NT2/D1 (cell line): ENCODE data around the gene MYO5A.

ENCODE experiments used
- DNase-seq: peaks from one replicate; pipeline ENCODE4 v3.0.0-alpha.2; 2011; ENCODE audit warnings: low read depth, low spot score
- H3K27me3 ChIP-seq: 2 replicates; pipeline ENCODE4 v1.6.0; 2011; ENCODE audit warnings: mild to moderate bottlenecking; ENCODE audit not compliant: insufficient read length, insufficient read depth
- H3K36me3 ChIP-seq: 2 replicates; pipeline ENCODE4 v1.6.1; 2011; ENCODE audit warnings: mild to moderate bottlenecking, low read length, mixed read lengths; ENCODE audit not compliant: insufficient read depth, insufficient read length
- H3K4me1 ChIP-seq: 2 replicates; pipeline ENCODE4 v1.5.1; 2011; ENCODE audit not compliant: insufficient read depth, insufficient read length
- H3K4me3 ChIP-seq: 2 replicates; pipeline ENCODE4 v1.5.1; 2011; ENCODE audit warnings: low read depth; ENCODE audit not compliant: insufficient read length
- H3K9ac ChIP-seq: 2 replicates; pipeline ENCODE4 v1.6.0; 2011; ENCODE audit warnings: low read depth; ENCODE audit not compliant: insufficient read length
- H3K9me3 ChIP-seq: 2 replicates; pipeline ENCODE4 v1.5.1; 2011; ENCODE audit warnings: mild to moderate bottlenecking, low read length; ENCODE audit not compliant: insufficient read depth
- SUZ12 ChIP-seq: IDR thresholded peaks from 2 replicates; pipeline ENCODE4 v1.6.1; 2011; ENCODE audit not compliant: insufficient read length, insufficient read depth; ENCODE audit errors: extremely low read depth
- YY1 ChIP-seq: IDR thresholded peaks from 2 replicates; pipeline ENCODE4 v1.6.1; 2011; ENCODE audit not compliant: insufficient read length, insufficient read depth
- ZNF274 ChIP-seq: IDR thresholded peaks from 2 replicates; pipeline ENCODE4 v1.6.1; 2011; ENCODE audit warnings: mild to moderate bottlenecking, low read depth, low read length

MYO5A gene

GRCh38 chr15:52438047-52438446, 90.6 kb downstream of the MYO5A start:
- H3K4me3 ChIP-seq: no peak overlapping the region
- no peak for DNase-seq
- no peaks in the 10 kb centered on the region for H3K4me1 ChIP-seq
- TF ChIP-seq SUZ12 (no peak), YY1 (no peak)
- H3K9ac ChIP-seq: no peak overlapping the region
- no peaks in the 10 kb centered on the region for H3K36me3 ChIP-seq
- no peaks in the 10 kb centered on the region for H3K9me3 ChIP-seq
- no peaks in the 10 kb centered on the region for H3K27me3 ChIP-seq

GRCh38 chr15:52437646-52438045, 91.0 kb downstream of the MYO5A start:
- no peaks in the 10 kb centered on the region for H3K9me3 ChIP-seq
- no peaks in the 10 kb centered on the region for H3K36me3 ChIP-seq
- no peak for DNase-seq
- H3K9ac ChIP-seq: no peak overlapping the region
- H3K27me3 ChIP-seq: no peaks in the 10 kb centered on the region
- no peaks in the 10 kb centered on the region for H3K4me1 ChIP-seq
- TF ChIP-seq YY1 (no peak), ZNF274 (no peak), SUZ12 (no peak)
- no peak overlapping the region for H3K4me3 ChIP-seq

- TF ChIP-seq SUZ12 (no peak), ZNF274 (no peak), YY1 (no peak)
- Histone ChIP-seq H3K9ac (no peak overlapping the region), H3K4me1 (no peaks in the 10 kb centered on the region), H3K9me3 (no peaks in the 10 kb centered on the region), H3K36me3 (no peaks in the 10 kb centered on the region), H3K27me3 (no peaks in the 10 kb centered on the region), H3K4me3 (no peak overlapping the region)
- DNase-seq: no peak
These were observed 91.7 kb downstream of the MYO5A start for GRCh38 chr15:52436981-52437380.

- Histone ChIP-seq H3K36me3 (no peaks in the 10 kb centered on the region), H3K9ac (no peak overlapping the region), H3K4me1 (no peaks in the 10 kb centered on the region), H3K4me3 (no peak overlapping the region), H3K27me3 (no peaks in the 10 kb centered on the region), H3K9me3 (no peaks in the 10 kb centered on the region)
- TF ChIP-seq ZNF274: no peak
- TF ChIP-seq SUZ12: no peak
- no peak for TF ChIP-seq YY1
- DNase-seq: no peak
These were observed 93.8 kb downstream of the MYO5A start for GRCh38 chr15:52434885-52435284.

GRCh38 chr15:52428297-52428696, 100.4 kb downstream of the MYO5A start:
- Histone ChIP-seq H3K4me1 (no peaks in the 10 kb centered on the region), H3K27me3 (no peaks in the 10 kb centered on the region), H3K9me3 (no peaks in the 10 kb centered on the region), H3K4me3 (no peak overlapping the region), H3K9ac (no peak overlapping the region), H3K36me3 (no peaks in the 10 kb centered on the region)
- DNase-seq: no peak
- TF ChIP-seq YY1 (no peak), SUZ12 (no peak), ZNF274 (no peak)

- no peak for DNase-seq
- no peaks in the 10 kb centered on the region for H3K27me3 ChIP-seq
- no peaks in the 10 kb centered on the region for H3K4me1 ChIP-seq
- no peak overlapping the region for H3K9ac ChIP-seq
- no peak overlapping the region for H3K4me3 ChIP-seq
- H3K36me3 ChIP-seq: no peaks in the 10 kb centered on the region
- no peak for TF ChIP-seq ZNF274
- TF ChIP-seq YY1: no peak
- TF ChIP-seq SUZ12: no peak
- no peaks in the 10 kb centered on the region for H3K9me3 ChIP-seq
These were observed 100.9 kb downstream of the MYO5A start for GRCh38 chr15:52427804-52428203.

- no peaks in the 10 kb centered on the region for H3K4me1 ChIP-seq
- no peaks in the 10 kb centered on the region for H3K9me3 ChIP-seq
- no peak overlapping the region for H3K4me3 ChIP-seq
- H3K9ac ChIP-seq: no peak overlapping the region
- H3K27me3 ChIP-seq: no peaks in the 10 kb centered on the region
- no peak for DNase-seq
- no peaks in the 10 kb centered on the region for H3K36me3 ChIP-seq
- TF ChIP-seq SUZ12 (no peak), ZNF274 (no peak), YY1 (no peak)
These were observed 103.7 kb downstream of the MYO5A start for GRCh38 chr15:52424856-52425431.
